Prostate gland (tissue), 2 donors: ENCODE measurements around the gene NAV2. TPM values are rescaled to one million over a fixed set of nuclear protein-coding genes. Genes with fewer than 3 reads are reported as not detected.
"Not testable (repeated sequence)": the region's sequence is repeated elsewhere in the genome, so short reads cannot be mapped to it uniquely, and the experiment has no call there.

Source experiments
- DNase-seq: peaks from one replicate; pipeline ENCODE4 v3.0.0-alpha.2; 2019; ENCODE audit warnings: low spot score
- H3K27ac ChIP-seq, 2 donors: fragments of 200-600 bp; sonication (generic); 2 replicates each; pipeline ENCODE4 v1.5.1; 2017 to 2019
- H3K27me3 ChIP-seq: fragments of 200-600 bp; sonication (generic); replicated peaks from 2 replicates; pipeline ENCODE4 v1.5.1; 2019; ENCODE audit not compliant: insufficient read depth
- H3K36me3 ChIP-seq, 2 donors: fragments of 200-600 bp; sonication (generic); 1 replicate in 1 of 2; 2 replicates in 1 of 2; pipeline versions ENCODE4 v1.5.1 to v1.8.1; 2017 to 2019
- H3K4me1 ChIP-seq: fragments of 200-600 bp; sonication (generic); replicated peaks from 2 replicates; pipeline ENCODE4 v1.5.1; 2019
- H3K4me3 ChIP-seq, 2 donors: fragments of 200-600 bp; sonication (generic); 2 replicates each; pipeline ENCODE4 v1.5.1; 2017 to 2019
- H3K9me3 ChIP-seq: fragments of 200-600 bp; sonication (generic); 2 replicates; pipeline ENCODE4 v1.5.1; 2017
- POLR2A ChIP-seq: fragments of 450-650 bp; IDR thresholded peaks from one replicate; pipeline ENCODE4 v1.6.1; 2016; ENCODE audit warnings: antibody characterized with exemption, mild to moderate bottlenecking
- POLR2AphosphoS5 ChIP-seq: sonication (generic); formaldehyde crosslinking; IDR thresholded peaks from one replicate; pipeline ENCODE4 v1.6.1; 2017; ENCODE audit warnings: antibody characterized with exemption
- WGBS: methylation state at CpG from one replicate; pipeline ENCODE4 v1.1.5; 2018; 5-methylcytosine and 5-hydroxymethylcytosine counted together
- intact Hi-C: fragments of 100-400 bp; cut with DNase I; formaldehyde crosslinking; loops from one replicate; pipeline ENCODE4 v1.14.2; 2022
- total RNA-seq, 2 donors: library from RNA; depleted of rRNA; stranded (reverse); fragments of >200 nt; gene quantifications; one replicate each; pipeline ENCODE4 v1.1.0, GENCODE V29; 2016
- TF ChIP-seq, protein P1 (sequence below), 4 experiments: fragments of 200-600 bp in 2 of 4; fragments of 450-650 bp in 2 of 4; sonication (generic) in 2 of 4; IDR thresholded peaks; 1 replicate in 3 of 4; 2 replicates in 1 of 4; pipeline ENCODE4 v1.5.1; 2016 to 2019; ENCODE audit warnings: antibody characterized with exemption in 4 of 4, mild to moderate bottlenecking in 2 of 4, moderate library complexity in 2 of 4

The NAV2 gene
- total RNA-seq, 2 donors from 2014 or later, result 17.1 to 26.6 TPM

DNA sequence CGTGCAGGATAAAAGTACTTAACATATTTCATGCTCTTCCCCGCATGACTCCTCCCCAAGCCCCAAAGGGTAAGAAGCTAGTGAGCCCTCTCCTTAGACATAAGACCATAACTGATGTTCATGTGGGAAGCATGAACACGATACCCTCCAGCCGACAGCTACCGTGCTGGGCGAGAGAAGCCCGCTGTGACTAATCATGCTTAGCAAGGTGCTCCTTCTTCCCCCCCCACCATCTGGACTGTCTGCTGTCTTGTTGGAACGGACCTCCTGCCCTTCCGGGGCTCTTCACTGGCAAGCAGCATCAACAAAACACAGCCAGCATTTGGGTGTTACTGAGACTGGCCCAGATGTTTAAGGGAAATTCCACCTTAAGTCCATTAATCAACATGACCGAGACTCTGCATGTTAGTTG lies 247.0 kb downstream of the NAV2 start:
- no peak overlapping the region for H3K27ac ChIP-seq
- intact Hi-C loops, result no loop called here
- no peak for DNase-seq
- no peaks in the 10 kb centered on the region for H3K27me3 ChIP-seq
- H3K4me3 ChIP-seq, result no peak overlapping the region
- no peak for TF ChIP-seq POLR2AphosphoS5
- TF ChIP-seq POLR2A, result no peak
- TF ChIP-seq, protein P1, sequence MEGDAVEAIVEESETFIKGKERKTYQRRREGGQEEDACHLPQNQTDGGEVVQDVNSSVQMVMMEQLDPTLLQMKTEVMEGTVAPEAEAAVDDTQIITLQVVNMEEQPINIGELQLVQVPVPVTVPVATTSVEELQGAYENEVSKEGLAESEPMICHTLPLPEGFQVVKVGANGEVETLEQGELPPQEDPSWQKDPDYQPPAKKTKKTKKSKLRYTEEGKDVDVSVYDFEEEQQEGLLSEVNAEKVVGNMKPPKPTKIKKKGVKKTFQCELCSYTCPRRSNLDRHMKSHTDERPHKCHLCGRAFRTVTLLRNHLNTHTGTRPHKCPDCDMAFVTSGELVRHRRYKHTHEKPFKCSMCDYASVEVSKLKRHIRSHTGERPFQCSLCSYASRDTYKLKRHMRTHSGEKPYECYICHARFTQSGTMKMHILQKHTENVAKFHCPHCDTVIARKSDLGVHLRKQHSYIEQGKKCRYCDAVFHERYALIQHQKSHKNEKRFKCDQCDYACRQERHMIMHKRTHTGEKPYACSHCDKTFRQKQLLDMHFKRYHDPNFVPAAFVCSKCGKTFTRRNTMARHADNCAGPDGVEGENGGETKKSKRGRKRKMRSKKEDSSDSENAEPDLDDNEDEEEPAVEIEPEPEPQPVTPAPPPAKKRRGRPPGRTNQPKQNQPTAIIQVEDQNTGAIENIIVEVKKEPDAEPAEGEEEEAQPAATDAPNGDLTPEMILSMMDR (IDR thresholded peaks at IDR 0.05), result no peak
- H3K4me1 ChIP-seq, result no peaks in the 10 kb centered on the region
- H3K36me3 ChIP-seq, result no peaks in the 10 kb centered on the region
- H3K9me3 ChIP-seq, result no peaks in the 10 kb centered on the region
- 74% methylated on average over 10 of the region's 10 CpGs for WGBS

DNA sequence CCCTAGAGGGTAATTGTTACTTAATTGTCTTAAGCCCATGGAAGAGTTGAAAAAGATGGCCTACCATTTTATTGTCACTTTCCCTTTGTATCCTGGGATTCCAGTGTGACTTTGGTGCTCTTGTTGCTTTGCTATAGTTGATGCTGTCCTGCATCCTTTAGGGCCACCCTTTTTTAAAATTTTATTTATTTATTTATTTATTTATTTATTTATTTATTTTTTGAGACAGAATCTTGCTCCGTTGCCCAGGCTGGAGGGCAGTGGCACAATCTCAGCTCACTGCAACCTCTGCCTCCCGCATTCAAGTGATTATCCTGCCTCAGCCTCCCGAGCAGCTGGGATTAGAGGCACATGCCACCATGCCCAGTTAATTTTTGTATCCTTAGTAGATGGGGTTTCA lies 247.8 kb downstream of the NAV2 start:
- H3K27ac ChIP-seq, H3K9me3 ChIP-seq, H3K27me3 ChIP-seq, H3K4me3 ChIP-seq, DNase-seq, H3K36me3 ChIP-seq, intact Hi-C loops, H3K4me1 ChIP-seq: not testable (repeated sequence)
- 94% methylated on average over 3 of the region's 3 CpGs for WGBS

DNA sequence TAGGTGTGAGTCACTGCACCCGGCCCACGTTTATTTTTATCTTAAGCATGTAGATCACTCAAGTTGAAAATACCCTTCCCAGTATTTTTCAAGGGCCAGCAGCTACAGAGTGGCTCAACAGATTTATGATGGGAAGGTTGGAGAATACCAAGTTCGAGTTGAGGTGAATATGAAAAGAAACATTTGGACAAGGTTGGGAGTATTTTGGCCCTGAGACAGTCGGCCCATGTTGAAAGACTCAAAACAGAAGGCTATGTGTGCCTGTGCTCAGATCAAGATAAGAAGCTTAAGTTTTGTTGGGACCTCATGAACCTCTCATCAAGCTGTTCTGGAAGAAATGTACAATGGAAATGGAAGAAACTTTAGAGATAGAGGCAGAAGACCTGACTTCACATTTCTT lies 248.6 kb downstream of the NAV2 start:
- intact Hi-C loops, result no loop called here
- DNase-seq, result no peak
- no peak overlapping the region for H3K4me3 ChIP-seq
- H3K27me3 ChIP-seq, result no peaks in the 10 kb centered on the region
- no peaks in the 10 kb centered on the region for H3K4me1 ChIP-seq
- 56% methylated on average over 4 of the region's 4 CpGs for WGBS
- H3K27ac ChIP-seq, result no peak overlapping the region
- H3K36me3 ChIP-seq, result no peaks in the 10 kb centered on the region
- TF ChIP-seq POLR2AphosphoS5 (no peak), POLR2A (no peak)
- TF ChIP-seq, protein P1 (IDR thresholded peaks at IDR 0.05), result no peak
- no peaks in the 10 kb centered on the region for H3K9me3 ChIP-seq

DNA sequence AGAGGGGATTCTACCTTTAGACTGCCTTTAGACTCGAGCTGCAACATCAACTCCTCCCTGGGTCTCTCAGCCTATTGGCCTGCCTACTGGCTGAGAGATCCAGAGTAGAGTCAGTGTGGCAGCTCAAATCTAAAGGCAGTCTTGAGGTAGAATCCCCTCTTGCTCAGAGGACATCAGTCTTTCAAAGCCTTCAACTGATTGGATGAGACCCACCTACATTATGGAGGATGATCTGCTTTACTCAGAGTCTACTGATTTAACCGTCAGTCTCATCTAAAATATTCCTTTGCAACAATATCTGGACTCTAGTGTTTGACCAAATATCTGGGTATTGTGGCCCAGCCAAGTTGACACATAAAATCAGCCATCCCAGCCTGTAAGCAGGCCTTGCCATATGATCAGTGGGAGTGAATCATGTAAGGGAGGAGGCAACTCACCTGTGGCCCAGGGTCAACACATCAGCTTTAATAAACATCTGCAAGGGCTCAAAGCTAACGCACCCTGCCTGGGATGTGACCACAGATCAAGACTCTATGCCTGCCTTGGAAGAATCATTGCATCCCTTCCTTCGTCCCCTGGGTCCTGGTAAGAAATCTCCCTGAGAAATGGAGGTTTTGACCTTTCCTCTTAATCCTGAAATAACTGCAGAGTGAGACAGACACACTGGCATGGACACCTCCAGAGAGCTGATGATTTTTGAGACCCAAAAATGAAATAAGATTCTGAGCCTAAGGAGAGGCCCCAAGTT lies 249.6 kb downstream of the NAV2 start:
- H3K27me3 ChIP-seq, result no peaks in the 10 kb centered on the region
- no peak for DNase-seq
- WGBS, result 87% methylated on average over 4 of the region's 4 CpGs
- H3K36me3 ChIP-seq, result no peaks in the 10 kb centered on the region
- no peak for TF ChIP-seq POLR2AphosphoS5
- TF ChIP-seq, protein P1 (IDR thresholded peaks at IDR 0.05), result no peak
- no peaks in the 10 kb centered on the region for H3K9me3 ChIP-seq
- H3K4me3 ChIP-seq, result no peak overlapping the region
- intact Hi-C loops, result no loop called here
- no peak overlapping the region for H3K27ac ChIP-seq
- H3K4me1 ChIP-seq, result no peaks in the 10 kb centered on the region

DNA sequence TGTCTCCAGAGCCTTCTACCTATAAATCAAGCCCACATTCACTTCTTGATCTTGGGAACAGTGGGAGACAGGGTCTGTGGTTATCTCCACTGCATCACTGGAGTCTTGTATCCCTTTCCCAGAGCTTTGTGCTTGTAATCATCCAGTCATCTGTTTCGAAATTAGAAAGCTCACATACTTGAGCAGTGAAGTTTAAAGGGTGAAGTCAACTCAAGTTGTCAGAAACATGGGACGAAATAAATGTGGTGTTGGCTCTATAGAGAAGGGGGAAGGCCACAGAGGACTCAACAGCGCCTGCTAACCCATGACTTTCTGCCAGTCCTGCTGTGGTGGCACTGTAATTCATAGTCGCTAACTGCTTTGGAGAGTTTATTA lies 250.2 kb downstream of the NAV2 start:
- TF ChIP-seq, protein P1 (IDR thresholded peaks at IDR 0.05), result no peak
- no peak for DNase-seq
- Histone ChIP-seq H3K27me3 (no peaks in the 10 kb centered on the region), H3K9me3 (no peaks in the 10 kb centered on the region), H3K4me3 (no peak overlapping the region), H3K27ac (no peak overlapping the region), H3K4me1 (no peaks in the 10 kb centered on the region), H3K36me3 (no peaks in the 10 kb centered on the region)
- 65% methylated on average over 4 of the region's 4 CpGs for WGBS
- intact Hi-C loops, result no loop called here
